Measurements from ENCODE around the gene PRKAR2A. TPM values are rescaled to one million over a fixed set of nuclear protein-coding genes. Genes with fewer than 3 reads are reported as not detected.

PRKAR2A gene
- total and polyA plus RNA-seq, 9 of the 15 experiments (the other 6 are each of a cell fraction or from before 2014, with no cell fraction given) = 15.9 to 84.5 (median 37.6) TPM

- TF ChIP-seq ZBTB9 (CRISPR knock-in tag; IDR thresholded peaks at IDR 0.05) (no peak), ETS2 (tag; IDR thresholded peaks at IDR 0.05; ENCODE audit: borderline replicate concordance, poor library complexity, severe bottlenecking) (no peak), ZNF23 (CRISPR knock-in tag; IDR thresholded peaks at IDR 0.05) (no peak), PCBP2 (IDR thresholded peaks at IDR 0.05; ENCODE audit: low read depth, low read length, poor library complexity, severe bottlenecking) (no peak), KLF1 (tag; IDR thresholded peaks at IDR 0.05) (no peak), BHLHE40 (IDR thresholded peaks at IDR 0.05; ENCODE audit: low read length) (no peak), FOXA1 (IDR thresholded peaks at IDR 0.05; ENCODE audit: borderline replicate concordance) (no peak), BCLAF1 (IDR thresholded peaks at IDR 0.05; ENCODE audit: borderline replicate concordance in 1 of 2, control insufficient read depth in 1 of 2, low read depth in 2 of 2, low read length in 1 of 2) (no peak), ZFX (CRISPR knock-in tag; IDR thresholded peaks at IDR 0.05) (no peak)
- TF ChIP-seq, protein P1, sequence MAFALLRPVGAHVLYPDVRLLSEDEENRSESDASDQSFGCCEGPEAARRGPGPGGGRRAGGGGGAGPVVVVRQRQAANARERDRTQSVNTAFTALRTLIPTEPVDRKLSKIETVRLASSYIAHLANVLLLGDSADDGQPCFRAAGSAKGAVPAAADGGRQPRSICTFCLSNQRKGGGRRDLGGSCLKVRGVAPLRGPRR (CRISPR knock-in tag; IDR thresholded peaks at IDR 0.05) = no peak
- TF ChIP-seq, protein P2, sequence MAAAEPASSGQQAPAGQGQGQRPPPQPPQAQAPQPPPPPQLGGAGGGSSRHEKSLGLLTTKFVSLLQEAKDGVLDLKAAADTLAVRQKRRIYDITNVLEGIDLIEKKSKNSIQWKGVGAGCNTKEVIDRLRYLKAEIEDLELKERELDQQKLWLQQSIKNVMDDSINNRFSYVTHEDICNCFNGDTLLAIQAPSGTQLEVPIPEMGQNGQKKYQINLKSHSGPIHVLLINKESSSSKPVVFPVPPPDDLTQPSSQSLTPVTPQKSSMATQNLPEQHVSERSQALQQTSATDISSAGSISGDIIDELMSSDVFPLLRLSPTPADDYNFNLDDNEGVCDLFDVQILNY (CRISPR knock-in tag; IDR thresholded peaks at IDR 0.05) = no peak
Measured at GRCh38 chr3:48832684-48833083, 15.0 kb downstream of the PRKAR2A start (continued).

Measured in K562 (cell line).